ENCODE measurements around the gene SRP68. TPM values are rescaled to one million over a fixed set of nuclear protein-coding genes. Genes with fewer than 3 reads are reported as not detected.
A peak's percentile ranks its signal among the peaks of the same experiment; 100 is the strongest.
"Not testable (repeated sequence)": the region's sequence is repeated elsewhere in the genome, so short reads cannot be mapped to it uniquely, and the experiment has no call there.

SRP68 gene
- total and polyA plus RNA-seq, 9 of the 15 experiments (the other 6 are each of a cell fraction or from before 2014, with no cell fraction given), result 29.4 to 92.6 (median 36.2) TPM

GRCh38 chr17:76078860-76079534 lies 6.7 kb upstream of the SRP68 start, which contains the start of gene ZACN (continued):
- TF ChIP-seq RAD21 (CRISPR knock-in tag; conservative IDR thresholded peaks at IDR 0.05 in 1 of 2, IDR thresholded peaks at IDR 0.05 in 1 of 2) (no peak), SLC30A9 (CRISPR knock-in tag; IDR thresholded peaks at IDR 0.05) (no peak), JUN (IDR thresholded peaks at IDR 0.05; ENCODE audit: borderline replicate concordance, low read depth, low read length) (no peak), JUN (CRISPR knock-in tag; IDR thresholded peaks at IDR 0.05; ENCODE audit: borderline replicate concordance) (0 out of 2 replicates have a peak, but pooled peaks have one; percentile 22)
- TF ChIP-seq, protein P1, sequence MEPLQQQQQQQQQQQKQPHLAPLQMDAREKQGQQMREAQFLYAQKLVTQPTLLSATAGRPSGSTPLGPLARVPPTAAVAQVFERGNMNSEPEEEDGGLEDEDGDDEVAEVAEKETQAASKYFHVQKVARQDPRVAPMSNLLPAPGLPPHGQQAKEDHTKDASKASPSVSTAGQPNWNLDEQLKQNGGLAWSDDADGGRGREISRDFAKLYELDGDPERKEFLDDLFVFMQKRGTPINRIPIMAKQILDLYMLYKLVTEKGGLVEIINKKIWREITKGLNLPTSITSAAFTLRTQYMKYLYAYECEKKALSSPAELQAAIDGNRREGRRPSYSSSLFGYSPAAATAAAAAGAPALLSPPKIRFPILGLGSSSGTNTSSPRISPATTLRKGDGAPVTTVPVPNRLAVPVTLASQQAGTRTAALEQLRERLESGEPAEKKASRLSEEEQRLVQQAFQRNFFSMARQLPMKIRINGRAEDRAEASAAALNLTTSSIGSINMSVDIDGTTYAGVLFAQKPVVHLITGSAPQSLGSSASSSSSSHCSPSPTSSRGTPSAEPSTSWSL (CRISPR knock-in tag; IDR thresholded peaks at IDR 0.05; ENCODE audit: borderline replicate concordance), result no peak

- H3K9me3 ChIP-seq (replicated peaks; ENCODE audit: control insufficient read depth, insufficient read depth, low read depth, low read length); CTCF ChIA-PET (ENCODE audit: low intra/inter-chr PET ratio); H3K36me3 ChIP-seq (ENCODE audit: control insufficient read depth, insufficient read depth, low read length); H3K4me2 ChIP-seq (ENCODE audit: insufficient read depth, low read length); H3K9ac ChIP-seq (ENCODE audit: insufficient read depth in 1 of 2, low read depth in 2 of 2, low read length in 2 of 2); H3K27ac ChIP-seq (ENCODE audit: extremely low read depth, low read depth, low read length); intact Hi-C loops (cut with micrococcal nuclease); H3K4me3 ChIP-seq; in situ Hi-C loops (cut with MboI); H3K9me1 ChIP-seq (ENCODE audit: control insufficient read depth, insufficient read depth, low read length); H4K20me1 ChIP-seq (replicated peaks; ENCODE audit: control insufficient read depth, insufficient read depth, low read length); ATAC-seq; H3K79me2 ChIP-seq (ENCODE audit: control insufficient read depth, insufficient read depth, low read length); H2AFZ ChIP-seq (ENCODE audit: low read depth, low read length); BruUV-seq (replicated peaks); DNase-seq (ENCODE audit: extremely low read depth in 1 of 4, low spot score in 3 of 4): not testable (repeated sequence)
- WGBS (ENCODE audit: insufficient coverage, low coverage, missing lambda C conversion rate), result 12% methylated on average over 5 of the region's 5 CpGs
- Histone ChIP-seq H3K27me3 (ENCODE audit: control insufficient read depth in 2 of 2, insufficient read depth in 2 of 2, low read length in 2 of 2) (peaks cover 18 to 44% of the 10 kb centered on the region in 2 experiments; a peak in 4 of 5 replicates), H3K4me1 (replicated peaks in 1 of 2; ENCODE audit: control insufficient read depth in 2 of 2, insufficient read depth in 2 of 2, low read length in 2 of 2) (peaks cover 0 to 62% of the 10 kb centered on the region in 2 experiments; a peak in 2 of 5 replicates)
- FAIRE-seq, result peak; percentile 11
- POLR2A ChIA-PET, result interaction anchor here (0.8 to 1.5 kb wide), 3 partner anchors 8 to 22 kb away, joined by 3 to 4 read pairs (median 4); no protein-coding TSS in a partner anchor
- TF ChIP-seq CEBPB (tag; IDR thresholded peaks at IDR 0.05), result peak; percentile 53; the same call in 1 of the 2 replicates
Observed at GRCh38 chr17:76078370-76078769, 6.1 kb upstream of the SRP68 start.
